Central memory CD8-positive, alpha-beta T cell (primary cell): ENCODE data around the gene ZNF558.
"Not testable (repeated sequence)": the region's sequence is repeated elsewhere in the genome, so short reads cannot be mapped to it uniquely, and the experiment has no call there.

Experiments
- ATAC-seq: fragments of 150-1000 bp; cut with Tn5 transposase; replicated peaks from 2 replicates; pipeline ENCODE4 v1.10.0; 2022; ENCODE audit warnings: mild to moderate bottlenecking, moderate FRiP score, moderate number of reproducible peaks; ENCODE audit not compliant: poor library complexity, severe bottlenecking; ENCODE audit errors: extremely low read depth
- DNase-seq, 2 donors: peaks; one replicate each; pipeline ENCODE4 v3.0.0; 2021; ENCODE audit warnings: low spot score in 2 of 2
- H3K27ac Mint-ChIP-seq: one replicate; pipeline ENCODE4 v1.8.0; 2022; ENCODE audit warnings: low read depth, mild to moderate bottlenecking, moderate library complexity, mixed read lengths
- H3K27me3 Mint-ChIP-seq: one replicate; pipeline ENCODE4 v1.8.0; 2022; ENCODE audit warnings: mixed read lengths
- H3K36me3 Mint-ChIP-seq: one replicate; pipeline ENCODE4 v1.8.0; 2022; ENCODE audit warnings: mild to moderate bottlenecking, moderate library complexity, mixed read lengths; ENCODE audit not compliant: insufficient read depth
- H3K4me1 Mint-ChIP-seq: one replicate; pipeline ENCODE4 v1.8.0; 2022; ENCODE audit warnings: mixed read lengths
- H3K4me3 Mint-ChIP-seq: one replicate; pipeline ENCODE4 v1.8.0; 2022; ENCODE audit warnings: mild to moderate bottlenecking, moderate library complexity, mixed read lengths
- H3K9me3 Mint-ChIP-seq: one replicate; pipeline ENCODE4 v1.8.0; 2022; ENCODE audit warnings: mixed read lengths

Gene ZNF558

GRCh38 chr19:8767257-8767656 is 64.8 kb downstream of the ZNF558 start:
- H3K27ac Mint-ChIP-seq, H3K4me3 Mint-ChIP-seq, H3K4me1 Mint-ChIP-seq, H3K27me3 Mint-ChIP-seq, ATAC-seq, H3K36me3 Mint-ChIP-seq, DNase-seq, H3K9me3 Mint-ChIP-seq: not testable (repeated sequence)
